NCI-H69 (cell line): ENCODE data around the gene ZNF593.

Experiments used
- DNase-seq: peaks from one replicate; lab custom pipeline; 2025; lab: John Stamatoyannopoulos, UW

ZNF593 gene

DNA sequence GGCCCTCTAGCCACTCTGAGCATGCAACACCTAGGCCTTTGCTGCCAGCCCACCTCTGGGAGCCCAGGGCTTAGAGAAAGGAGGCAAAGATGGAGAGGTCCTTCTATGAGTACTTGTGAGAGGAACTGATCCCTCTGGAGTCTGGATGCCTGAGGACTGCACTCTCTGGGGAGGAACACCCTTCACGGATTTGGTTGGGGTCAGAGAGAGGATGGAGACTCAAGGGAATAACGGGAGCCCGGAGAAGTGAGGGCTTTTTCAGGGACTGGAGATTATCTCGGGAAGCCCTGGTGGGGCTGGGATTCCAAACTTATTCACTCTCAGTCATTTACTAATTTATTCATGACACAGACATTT lies 532 bp upstream of the ZNF593 start:
- no peak for DNase-seq

DNA sequence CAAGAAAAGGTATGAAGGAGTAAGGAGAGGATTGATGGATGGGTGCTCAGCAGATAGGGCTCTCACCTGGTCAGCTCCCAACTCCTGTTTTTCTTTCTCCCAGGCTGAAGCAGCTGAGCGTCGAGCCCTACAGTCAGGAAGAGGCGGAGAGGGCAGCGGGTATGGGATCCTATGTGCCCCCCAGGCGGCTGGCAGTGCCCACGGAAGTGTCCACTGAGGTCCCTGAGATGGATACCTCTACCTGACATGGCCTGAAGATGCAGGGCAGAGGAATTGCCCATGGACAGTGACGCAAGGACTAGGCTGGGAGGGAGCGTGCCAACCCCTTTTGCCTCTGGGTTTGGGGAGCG lies 739 bp downstream of the ZNF593 start:
- no peak for DNase-seq

DNA sequence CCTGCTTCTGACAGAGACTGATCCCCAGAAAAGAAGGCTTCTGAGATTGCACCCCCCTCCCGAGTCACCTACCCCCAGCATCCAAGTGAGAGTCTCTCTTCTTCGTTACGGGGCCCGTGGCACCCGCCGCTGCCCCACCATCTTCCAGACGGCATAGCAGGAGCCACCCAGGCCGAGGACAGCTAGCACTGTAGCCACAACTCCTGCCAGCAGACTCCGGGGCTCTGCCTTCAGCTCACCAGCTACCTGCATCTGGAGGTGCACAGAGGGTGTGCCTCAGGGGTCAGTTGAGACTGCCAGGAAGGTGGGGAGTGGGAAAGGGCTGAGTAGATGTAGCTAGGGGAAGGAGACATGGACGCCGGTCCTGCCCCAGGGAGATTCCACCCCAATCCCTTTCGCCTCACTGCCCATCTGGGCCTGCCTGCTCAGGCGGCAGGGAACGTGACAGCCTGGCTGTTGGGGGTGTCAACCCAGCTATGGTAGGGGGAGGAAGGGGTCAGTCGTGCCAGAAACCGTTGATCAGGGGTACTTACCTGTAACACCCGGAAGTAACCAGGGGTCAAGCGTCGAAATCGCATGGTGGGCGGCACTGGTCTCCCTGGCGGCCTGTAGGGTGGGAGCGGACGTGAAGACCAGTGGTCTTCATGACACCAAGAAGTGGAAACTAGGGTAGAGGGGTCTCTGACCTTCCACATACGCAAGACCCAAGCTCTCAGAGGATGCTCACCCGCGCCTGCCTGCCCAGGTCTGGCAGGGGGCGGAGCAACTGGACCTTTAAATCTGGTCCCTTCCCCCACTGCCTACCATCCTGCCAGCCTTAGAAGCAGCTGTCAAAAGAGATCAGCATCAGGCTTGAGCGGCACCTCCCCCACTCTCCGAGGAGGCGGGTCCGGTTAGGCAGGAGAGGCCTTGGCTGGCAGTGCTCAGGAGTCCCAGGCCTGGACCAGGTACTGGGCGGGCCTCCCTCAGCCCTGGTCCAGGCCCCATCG lies 1.7 kb downstream of the ZNF593 start, which contains the start of gene ZNF593OS:
Gene ZNF593OS (minus strand): TSS at position 749 of the 989 bp plus-strand sequence. CDS start 171 bp downstream, at position 578.
- DNase-seq, result no peak

DNA sequence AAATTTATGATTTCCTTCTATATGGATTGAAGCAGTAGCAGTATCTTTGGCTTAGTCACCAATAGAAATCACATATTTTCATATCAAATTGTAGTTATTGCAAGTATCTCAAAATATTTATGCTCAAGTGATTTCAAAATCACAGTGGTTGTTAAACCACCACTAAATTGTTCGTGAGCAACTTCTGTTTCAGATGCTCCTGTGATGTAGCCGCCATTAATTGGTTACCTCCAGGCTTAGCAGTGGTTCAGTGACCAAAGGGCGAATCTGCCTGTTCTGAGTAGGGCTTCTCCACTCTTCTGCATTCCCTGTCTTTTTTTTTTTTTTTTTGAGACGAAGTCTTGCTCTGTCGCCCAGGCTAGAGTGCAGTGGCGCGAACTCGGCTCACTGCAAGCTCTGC lies 5.6 kb downstream of the ZNF593 start:
- DNase-seq, result no peak

DNA sequence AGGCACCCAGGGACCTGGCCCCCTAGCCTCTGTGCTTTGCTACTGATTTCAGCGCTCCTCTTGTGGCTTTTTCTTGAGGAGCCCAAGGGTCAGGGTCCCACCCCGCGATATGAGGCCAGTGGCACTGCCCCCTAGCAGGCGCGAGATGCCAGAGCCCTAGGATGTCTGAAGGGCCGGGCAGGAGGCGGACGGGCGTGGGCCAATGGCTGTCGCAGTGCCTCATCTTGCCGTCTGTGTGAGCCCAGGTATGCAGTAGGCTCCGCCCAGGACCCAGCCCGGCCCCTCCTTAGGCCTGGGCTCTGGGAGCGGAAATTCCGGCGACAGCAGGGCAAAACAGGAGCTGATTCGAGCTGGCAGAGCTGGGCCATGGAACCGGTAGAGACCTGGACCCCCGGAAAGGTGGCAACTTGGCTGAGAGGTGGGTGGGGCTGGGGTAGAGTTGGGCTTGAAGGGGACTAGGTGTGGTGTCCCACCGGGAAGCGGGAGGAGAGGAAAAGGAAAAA lies 7.5 kb downstream of the ZNF593 start, which contains the start of gene CNKSR1:
Gene CNKSR1 (plus strand): TSS at position 310 of the 503 bp plus-strand sequence. CDS start 57 bp downstream, at position 367.
- peak; percentile 8 for DNase-seq

DNA sequence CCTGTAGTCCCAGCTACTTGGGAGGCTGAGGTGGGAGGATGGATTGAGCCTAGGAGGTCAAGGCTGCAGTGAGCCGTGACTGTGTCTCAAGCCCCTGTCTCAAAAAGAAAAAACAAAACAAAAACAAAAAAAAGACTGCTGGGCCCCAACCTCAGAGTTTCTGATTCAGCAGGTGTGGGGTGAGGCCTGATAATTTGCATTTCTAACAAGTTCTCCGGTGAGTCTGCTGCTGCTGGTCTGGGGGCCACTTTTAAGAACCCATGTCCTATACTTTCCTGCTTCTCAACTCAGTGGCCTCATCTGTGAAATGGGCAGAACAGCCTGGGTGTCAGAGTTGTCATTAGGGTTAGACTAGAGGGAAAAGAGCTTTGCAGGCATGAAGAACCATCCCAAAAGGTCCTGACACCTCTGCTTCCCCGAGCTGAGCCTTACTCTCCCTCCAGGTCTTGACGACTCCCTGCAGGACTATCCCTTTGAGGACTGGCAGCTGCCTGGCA lies 10.3 kb downstream of the ZNF593 start:
- DNase-seq, result no peak

- no peak for DNase-seq
Measured at GRCh38 chr1:26181586-26182382, 12.1 kb downstream of the ZNF593 start.

- DNase-seq, result no peak
Measured at GRCh38 chr1:26182383-26182696, 12.6 kb downstream of the ZNF593 start.

GRCh38 chr1:26184086-26184485 lies 14.4 kb downstream of the ZNF593 start:
- DNase-seq, result no peak

DNA sequence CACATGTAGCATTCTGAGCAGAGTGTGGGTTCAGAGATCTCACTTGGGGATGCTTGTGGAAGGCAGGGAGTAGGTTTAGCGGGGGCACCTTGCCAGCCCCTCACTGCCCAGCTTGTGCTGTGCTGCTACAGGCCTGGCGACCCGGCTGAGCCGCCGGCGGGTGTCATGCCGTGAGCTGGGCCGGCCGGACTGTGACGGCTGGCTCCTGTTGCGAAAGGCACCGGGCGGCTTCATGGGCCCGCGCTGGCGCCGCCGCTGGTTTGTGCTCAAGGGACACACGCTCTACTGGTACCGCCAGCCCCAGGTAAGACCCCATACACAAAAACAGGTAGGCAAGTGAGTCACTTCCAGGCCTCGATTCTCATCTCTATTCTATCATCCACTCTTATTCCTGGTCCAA lies 15.2 kb downstream of the ZNF593 start:
- no peak for DNase-seq

- no peak for DNase-seq
Measured at GRCh38 chr1:26187882-26188281, 18.2 kb downstream of the ZNF593 start.

- DNase-seq, result no peak
Measured at GRCh38 chr1:26188477-26188876, 18.8 kb downstream of the ZNF593 start.

GRCh38 chr1:26189331-26189730 lies 19.6 kb downstream of the ZNF593 start:
- no peak for DNase-seq

GRCh38 chr1:26189751-26190275 lies 20.1 kb downstream of the ZNF593 start:
- DNase-seq, result no peak

DNA sequence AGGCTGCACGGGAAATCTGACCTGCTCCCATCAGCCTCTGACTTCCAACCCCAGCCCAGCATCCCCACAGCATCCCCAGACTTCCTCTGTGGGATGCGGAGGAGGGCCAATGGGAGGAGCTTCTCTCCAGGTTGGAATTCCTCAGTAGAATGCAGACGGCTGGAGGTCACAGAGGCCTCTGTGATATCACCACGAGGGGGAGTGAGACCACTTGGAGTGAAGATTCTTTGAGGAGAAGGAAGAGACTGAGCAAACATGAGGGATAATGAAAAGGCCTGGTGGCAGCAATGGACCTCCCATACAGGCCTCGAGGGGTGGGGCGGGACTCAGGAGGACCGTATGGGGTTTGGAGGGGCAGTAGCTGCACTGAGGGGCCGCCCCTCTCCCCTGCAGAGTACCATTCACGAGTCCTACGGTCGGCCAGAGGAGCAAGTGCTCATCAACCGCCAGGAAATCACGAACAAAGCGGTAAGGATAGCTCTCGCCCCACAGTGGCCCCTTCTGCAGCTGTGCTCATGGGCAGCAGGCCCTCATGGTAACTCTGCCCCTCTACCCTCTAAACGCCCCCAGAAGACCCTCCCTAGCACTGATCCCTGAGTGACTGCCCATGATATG lies 20.8 kb downstream of the ZNF593 start, which contains the start of gene CATSPER4:
Gene CATSPER4 (plus strand): TSS at position 230 of the 615 bp plus-strand sequence. CDS start 26 bp downstream, at position 256.
- peak; percentile 30 for DNase-seq

DNA sequence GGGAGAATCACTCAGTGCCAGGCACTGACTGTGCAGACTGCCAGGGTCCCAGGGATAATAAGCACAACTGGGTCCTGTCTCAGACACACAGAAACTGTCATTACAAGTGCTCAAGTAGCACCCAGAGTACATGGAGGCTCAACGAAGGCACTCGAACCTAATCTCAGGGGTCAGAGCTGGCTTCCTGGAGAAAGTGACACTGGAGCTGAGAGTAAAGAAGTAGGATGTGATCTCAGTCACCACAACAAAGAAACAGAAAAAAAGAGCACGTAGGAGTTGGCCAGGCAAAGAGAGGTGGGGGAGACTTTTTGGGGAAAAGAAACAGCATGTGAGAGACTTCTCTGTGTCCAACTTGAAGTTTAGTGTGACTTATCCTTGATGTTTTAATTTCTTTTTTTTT lies 22.0 kb downstream of the ZNF593 start:
- no peak for DNase-seq

- DNase-seq, result no peak
Measured at GRCh38 chr1:26195805-26196204, 26.1 kb downstream of the ZNF593 start.

GRCh38 chr1:26197301-26197700 lies 27.6 kb downstream of the ZNF593 start:
- no peak for DNase-seq

- DNase-seq, result no peak
Measured at GRCh38 chr1:26197813-26198212, 28.1 kb downstream of the ZNF593 start.

- DNase-seq, result no peak
Measured at GRCh38 chr1:26200413-26200812, 30.7 kb downstream of the ZNF593 start.

DNA sequence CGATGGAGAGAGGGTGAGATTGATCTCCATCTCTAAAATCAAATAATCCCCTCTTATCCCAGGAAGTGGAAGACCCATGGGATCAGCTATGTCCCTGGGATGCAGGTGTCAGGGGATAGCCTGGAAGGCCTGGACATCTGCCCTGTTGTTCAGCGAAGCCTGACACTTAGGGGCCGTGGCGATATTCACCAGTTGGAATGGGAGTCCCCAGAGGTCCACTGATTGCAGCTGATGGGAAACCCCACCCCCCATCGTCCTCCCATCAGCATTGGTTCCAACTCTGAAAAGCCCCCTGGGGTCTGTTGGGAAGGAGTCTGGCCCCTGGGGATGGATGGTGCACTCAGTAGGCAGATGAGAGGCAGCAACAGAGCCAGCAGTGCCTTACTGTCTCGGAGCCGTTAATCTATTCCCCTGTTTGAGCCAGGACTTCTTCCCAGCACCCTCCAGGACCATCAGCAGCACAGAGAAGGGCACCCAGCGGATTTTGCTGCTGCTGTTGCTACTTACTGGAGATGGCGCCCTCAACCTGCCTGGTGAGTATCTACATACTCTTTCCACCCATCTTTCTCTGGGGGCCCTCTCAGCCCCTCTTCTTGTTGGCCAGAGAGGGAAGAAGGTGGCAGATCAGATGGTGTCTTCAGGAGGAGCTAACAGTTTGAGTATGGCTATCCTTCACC lies 34.1 kb downstream of the ZNF593 start:
- no peak for DNase-seq
